GM19397 (cell line): Measurements from ENCODE around the gene STX11.

Source experiments
- ATAC-seq: cut with Tn5 transposase; IDR thresholded peaks from one replicate; pipeline ENCODE4 v1.9.1; 2021; ENCODE audit warnings: mild to moderate bottlenecking, moderate library complexity; ENCODE audit not compliant: unreplicated experiment

The STX11 gene

DNA sequence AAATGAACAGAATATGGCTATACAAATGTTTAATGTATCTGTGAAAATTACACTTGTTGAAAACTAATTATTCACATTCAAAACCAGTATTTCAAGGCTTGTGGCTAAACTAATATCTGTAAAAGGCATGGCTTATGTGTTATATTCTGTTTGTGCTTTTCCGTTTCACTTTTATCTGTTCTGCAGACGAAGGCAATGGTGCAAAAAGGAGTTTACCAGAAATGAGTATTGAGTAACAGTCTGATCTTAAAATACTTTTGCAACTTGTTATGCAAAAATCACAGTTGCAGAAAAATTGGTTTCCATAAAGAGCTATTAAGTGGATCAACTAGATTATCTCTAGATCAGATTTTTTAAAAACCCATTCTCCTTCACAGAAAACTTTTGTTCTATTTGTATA is 9.4 kb upstream of the STX11 start:
- ATAC-seq, result no peak

DNA sequence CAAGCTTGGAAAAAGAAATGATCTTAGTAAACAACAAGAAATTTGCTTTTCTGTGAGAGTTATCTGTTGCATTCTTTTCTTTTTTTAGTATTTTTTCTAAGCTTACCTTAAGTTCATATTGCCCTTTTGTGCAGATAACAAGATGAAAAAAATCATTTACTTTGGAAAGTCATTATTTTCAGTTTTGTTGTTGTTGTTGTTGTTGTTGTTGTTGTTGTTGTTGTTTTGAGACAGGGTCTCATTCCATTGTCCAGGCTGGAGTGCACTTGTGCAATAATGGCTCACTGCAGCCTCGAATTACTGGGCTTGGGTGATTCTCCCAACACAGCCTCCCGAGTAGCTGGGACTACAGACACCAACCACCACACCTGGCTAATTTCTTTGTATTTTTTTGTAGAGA is 8.8 kb upstream of the STX11 start:
- no peak for ATAC-seq

DNA sequence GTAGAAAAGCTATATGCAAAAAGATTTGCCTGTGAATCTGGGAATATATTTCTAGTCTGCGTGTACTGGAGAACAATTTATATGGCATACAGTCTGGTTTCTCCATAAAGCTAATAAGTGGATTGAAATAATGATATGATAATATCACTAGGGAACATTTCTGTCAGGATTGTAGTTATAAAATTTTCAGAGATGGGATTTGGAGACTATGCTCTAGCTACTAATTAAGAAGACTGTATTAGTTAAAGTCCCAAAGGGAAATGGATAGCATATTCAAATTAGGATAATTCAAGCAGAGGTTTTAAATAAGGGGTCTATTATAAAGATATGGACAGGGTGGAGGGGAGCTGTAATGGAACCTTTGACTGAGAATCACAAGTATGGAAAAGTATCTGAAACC is 7.2 kb upstream of the STX11 start:
- no peak for ATAC-seq

GRCh38 chr6:144143878-144144277 is 6.4 kb upstream of the STX11 start:
- ATAC-seq, result no peak

- no peak for ATAC-seq
Observed at GRCh38 chr6:144144996-144145395, 5.3 kb upstream of the STX11 start.

DNA sequence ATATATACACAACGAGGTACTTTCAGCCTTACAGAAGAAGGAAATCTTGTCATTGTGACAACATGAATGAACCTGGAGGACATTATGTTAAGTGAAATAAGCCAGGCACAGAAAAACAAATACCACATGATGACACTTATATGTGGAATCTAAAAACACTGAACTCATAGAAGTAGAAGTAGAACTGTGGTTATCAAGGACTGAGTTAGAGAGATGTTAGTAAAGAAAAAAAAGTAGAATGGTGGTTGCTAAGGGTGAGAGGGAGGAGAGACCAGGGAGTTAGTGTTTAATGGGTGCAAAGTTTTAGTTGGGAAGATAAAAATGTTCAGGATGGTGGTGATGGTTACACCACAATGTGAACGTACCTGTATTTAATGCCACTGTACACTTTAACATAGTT is 4.8 kb upstream of the STX11 start:
- ATAC-seq, result no peak

DNA sequence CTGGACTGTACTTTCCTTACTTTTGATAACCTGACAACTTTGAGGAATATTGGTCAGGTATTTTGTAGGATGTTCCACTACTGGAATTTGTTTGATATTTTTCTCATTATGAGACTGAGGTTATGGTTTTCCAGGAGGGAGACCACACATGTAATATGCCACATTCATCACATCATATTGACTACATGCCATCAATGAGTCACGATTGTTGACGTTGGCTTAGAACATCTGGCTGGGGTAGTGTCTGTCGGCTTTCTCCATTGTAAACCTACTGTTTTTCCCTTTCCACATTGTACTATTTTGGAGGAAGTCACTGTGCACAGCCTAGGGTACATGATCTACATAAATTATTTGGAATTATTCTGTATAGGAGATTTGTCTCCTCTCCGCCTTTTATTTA is 1.4 kb upstream of the STX11 start:
- no peak for ATAC-seq

- ATAC-seq, result no peak
Observed at GRCh38 chr6:144149558-144149893, 791 bp upstream of the STX11 start.

- peak; percentile 46 for ATAC-seq
Observed at GRCh38 chr6:144150710-144151657, 667 bp downstream of the STX11 start.

GRCh38 chr6:144152334-144152900 is 2.1 kb downstream of the STX11 start:
- no peak for ATAC-seq

DNA sequence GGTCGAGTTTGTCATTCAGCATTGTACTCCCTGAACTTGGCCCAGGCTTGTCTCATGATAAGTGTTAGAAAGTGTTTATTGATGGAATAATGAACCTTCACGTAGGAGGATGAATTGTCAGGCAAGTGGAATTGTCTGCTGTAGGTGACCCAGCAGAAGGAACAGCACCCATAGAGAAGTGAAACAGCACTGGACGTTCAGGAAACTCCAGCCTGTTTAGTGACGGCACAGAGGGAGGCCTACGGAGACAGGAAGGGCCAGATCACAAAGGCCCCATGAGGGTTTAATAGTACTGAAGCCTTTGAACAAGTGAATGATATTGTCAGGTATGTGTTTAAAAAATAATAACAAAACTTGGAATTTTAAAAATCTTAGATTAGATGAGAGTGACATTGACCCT is 2.9 kb downstream of the STX11 start:
- no peak for ATAC-seq

DNA sequence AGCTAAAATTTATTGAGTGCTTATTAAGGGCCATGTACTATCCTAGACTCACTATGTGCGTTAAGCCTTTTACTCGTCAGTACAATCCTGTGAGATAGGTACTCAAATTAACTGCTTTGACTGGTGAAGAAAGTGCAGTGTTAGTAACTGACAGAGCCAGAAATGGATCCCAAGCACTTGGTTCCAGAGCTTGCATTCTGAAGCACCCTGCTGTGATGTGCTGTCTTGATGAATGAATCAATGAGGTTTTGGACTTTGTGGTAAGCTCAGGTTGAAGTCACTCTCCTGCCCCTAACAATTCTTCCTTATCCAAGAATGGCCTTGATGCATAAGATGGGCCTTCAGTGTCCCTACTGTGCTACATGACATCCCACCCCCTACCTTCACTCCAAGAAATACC is 3.7 kb downstream of the STX11 start:
- no peak for ATAC-seq

GRCh38 chr6:144155529-144155928 is 5.2 kb downstream of the STX11 start:
- peak; percentile 38 for ATAC-seq

GRCh38 chr6:144156338-144156737 is 6.0 kb downstream of the STX11 start:
- ATAC-seq, result no peak

GRCh38 chr6:144156991-144157390 is 6.7 kb downstream of the STX11 start:
- no peak for ATAC-seq

- no peak for ATAC-seq
Observed at GRCh38 chr6:144158133-144158532, 7.8 kb downstream of the STX11 start.

GRCh38 chr6:144159223-144159622 is 8.9 kb downstream of the STX11 start:
- ATAC-seq, result no peak

GRCh38 chr6:144159742-144160141 is 9.4 kb downstream of the STX11 start:
- ATAC-seq, result no peak

DNA sequence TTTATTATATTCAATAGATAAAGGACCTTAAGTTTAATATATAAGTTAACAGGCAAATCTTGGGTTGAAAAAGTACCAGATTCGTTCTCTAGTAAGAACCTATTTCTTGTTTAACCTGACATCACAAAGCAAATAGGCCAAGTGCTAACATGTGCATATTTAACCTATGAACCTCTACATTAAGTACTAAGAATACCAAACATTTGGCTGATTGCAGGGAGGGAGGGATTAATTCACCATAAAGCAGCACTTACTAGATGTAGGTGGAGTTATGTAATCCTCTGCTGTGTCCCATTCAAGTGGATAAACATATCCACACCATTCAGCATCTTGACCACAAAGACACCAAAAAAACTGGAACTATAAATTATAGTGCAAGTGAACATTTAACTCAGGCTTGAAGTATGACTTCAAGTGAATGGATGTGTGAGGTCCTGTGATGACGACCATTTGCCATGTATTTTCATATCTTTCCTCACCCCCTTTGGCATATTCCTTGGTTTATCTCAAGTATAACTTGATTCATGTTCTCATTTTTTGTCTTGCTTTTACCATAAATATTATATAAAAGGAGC is 10.2 kb downstream of the STX11 start:
- no peak for ATAC-seq

DNA sequence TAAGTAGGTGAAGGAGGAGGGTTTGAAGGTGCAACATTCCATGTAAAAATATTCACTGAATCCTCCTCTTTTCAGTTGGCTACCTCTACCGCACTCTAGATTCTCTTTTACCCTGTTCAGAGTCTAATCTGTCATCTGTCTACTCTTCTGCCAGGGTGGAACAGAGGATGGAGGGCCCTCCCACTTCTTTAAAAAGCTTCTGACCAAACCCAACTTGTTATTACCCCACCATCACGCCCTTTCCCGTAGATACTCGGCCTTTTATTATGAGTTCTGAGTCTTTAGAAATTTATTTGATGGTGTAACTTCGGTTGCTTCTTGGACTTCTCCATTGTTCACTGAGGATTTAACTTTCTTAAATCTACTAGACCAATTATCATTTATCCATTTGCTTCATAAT is 11.7 kb downstream of the STX11 start:
- ATAC-seq, result no peak

- no peak for ATAC-seq
Observed at GRCh38 chr6:144162977-144163376, 12.7 kb downstream of the STX11 start.

DNA sequence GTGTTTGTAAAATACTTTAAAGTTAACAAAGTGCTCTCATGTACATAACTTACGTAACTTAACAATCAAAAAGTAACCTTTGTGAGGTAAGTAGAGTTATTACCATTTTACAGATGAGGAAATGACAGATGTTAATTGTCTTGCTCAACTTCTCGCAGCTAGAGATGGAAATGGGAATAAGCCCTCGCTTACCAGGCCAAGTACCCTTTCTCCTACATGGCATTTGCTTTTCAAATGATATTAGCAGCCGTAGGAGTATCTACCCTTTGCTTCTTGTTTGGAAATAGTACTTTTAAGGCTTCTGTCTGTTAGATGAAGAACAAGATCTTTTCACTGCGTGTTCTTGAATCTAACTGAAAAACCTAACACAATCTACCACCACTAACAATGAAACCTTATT is 15.5 kb downstream of the STX11 start:
- ATAC-seq, result no peak
